Tibial artery (tissue), 4 donors: ENCODE measurements around the gene LRP10.

Experiments
- DNase-seq, 2 donors: peaks; one replicate each; pipeline ENCODE4 v3.0.0-alpha.2; 2019
- H3K27ac ChIP-seq, 2 donors: fragments of 200-600 bp; sonication (generic) in 1 of 2; 1 replicate in 1 of 2; 2 replicates in 1 of 2; pipeline ENCODE4 v1.5.1; 2018 to 2019; ENCODE audit warnings: mild to moderate bottlenecking in 1 of 2
- H3K27me3 ChIP-seq, 2 donors: fragments of 200-600 bp; sonication (generic) in 1 of 2; one replicate each; pipeline versions ENCODE4 v1.5.1 to v1.6.0; 2016 to 2019
- H3K36me3 ChIP-seq, 3 donors: fragments of 200-600 bp; sonication (generic) in 2 of 3; one replicate each; pipeline ENCODE4 v1.5.1; 2016 to 2019; ENCODE audit warnings: mild to moderate bottlenecking in 2 of 3
- H3K4me1 ChIP-seq, 4 donors: fragments of 200-600 bp; sonication (generic) in 2 of 4; 1 replicate in 3 of 4; 2 replicates in 1 of 4; pipeline ENCODE4 v1.5.1; 2016 to 2019
- H3K4me3 ChIP-seq, 2 donors: fragments of 200-600 bp; sonication (generic) in 1 of 2; 1 replicate in 1 of 2; 2 replicates in 1 of 2; pipeline ENCODE4 v1.5.1; 2018 to 2019; ENCODE audit warnings: mild to moderate bottlenecking in 2 of 2
- H3K9me3 ChIP-seq, 3 donors: fragments of 200-600 bp; sonication (generic) in 1 of 3; one replicate each; pipeline ENCODE4 v1.5.1; 2016 to 2019
- CTCF ChIP-seq, 2 experiments: fragments of 200-600 bp in 1 of 2; fragments of 450-650 bp in 1 of 2; IDR thresholded peaks; one replicate each; pipeline ENCODE4 v1.5.1; 2017 to 2019; ENCODE audit warnings: antibody characterized with exemption in 2 of 2, mild to moderate bottlenecking in 1 of 2, moderate library complexity in 1 of 2
- intact Hi-C: fragments of 100-400 bp; cut with DNase I; formaldehyde crosslinking; loops from one replicate; pipeline ENCODE4 v1.15.0; 2023; ENCODE audit warnings: low total_unique reads

Gene LRP10

GRCh38 chr14:22929104-22929960 is 57.8 kb downstream of the LRP10 start, which contains the start of gene PRMT5:
Gene PRMT5, minus strand, starts transcription at chr14:22929376. Its CDS starts 15 bp downstream, at chr14:22929361.
- no peaks in the 10 kb centered on the region for H3K9me3 ChIP-seq
- peak; percentile 100 for DNase-seq
- H3K27me3 ChIP-seq, result no peaks in the 10 kb centered on the region
- peak within 1 kb of the TSS; percentile 93 to 95 for H3K27ac ChIP-seq
- TF ChIP-seq CTCF (IDR thresholded peaks at IDR 0.05), result no peak
- H3K4me1 ChIP-seq, result peaks cover 0 to 22% (median 15%) of the 10 kb centered on the region in 4 donors
- peak within 1 kb of the TSS; percentile 86 to 92 for H3K4me3 ChIP-seq
- intact Hi-C loops, result no loop called here
- H3K36me3 ChIP-seq, result peaks cover 13 to 23% (median 14%) of the 10 kb centered on the region in 3 donors

GRCh38 chr14:22929961-22930364 is 58.4 kb downstream of the LRP10 start:
- Histone ChIP-seq H3K4me3 (peak overlapping the region; percentile 86 to 92), H3K36me3 (peaks cover 8 to 17% (median 8%) of the 10 kb centered on the region in 3 donors), H3K4me1 (peaks cover 0 to 22% (median 15%) of the 10 kb centered on the region in 4 donors), H3K27ac (peak overlapping the region; percentile 83 to 84), H3K27me3 (no peaks in the 10 kb centered on the region), H3K9me3 (no peaks in the 10 kb centered on the region)
- intact Hi-C loops, result no loop called here
- no peak for TF ChIP-seq CTCF (IDR thresholded peaks at IDR 0.05)
- no peak for DNase-seq
